ENCODE results near the gene PPP1R13B.
"Not testable (repeated sequence)": the region's sequence is repeated elsewhere in the genome, so short reads cannot be mapped to it uniquely, and the experiment has no call there.

PPP1R13B gene

GRCh38 chr14:103702095-103702494 lies 145.3 kb downstream of the PPP1R13B start:
- DNase-seq (ENCODE audit: low read depth in 2 of 2), result no peak

- DNase-seq (ENCODE audit: low read depth in 2 of 2), result no peak
These were observed 146.5 kb downstream of the PPP1R13B start for GRCh38 chr14:103700753-103701490.

GRCh38 chr14:103699901-103700752 lies 147.2 kb downstream of the PPP1R13B start:
- no peak for DNase-seq (ENCODE audit: low read depth in 2 of 2)

GRCh38 chr14:103699261-103699661 lies 148.1 kb downstream of the PPP1R13B start:
- no peak for DNase-seq (ENCODE audit: low read depth in 2 of 2)

- no peak for DNase-seq (ENCODE audit: low read depth in 2 of 2)
These were observed 148.8 kb downstream of the PPP1R13B start for GRCh38 chr14:103698380-103699260.

- no peak for DNase-seq (ENCODE audit: low read depth in 2 of 2)
These were observed 149.6 kb downstream of the PPP1R13B start for GRCh38 chr14:103697603-103698379.

GRCh38 chr14:103697206-103697602 lies 150.2 kb downstream of the PPP1R13B start:
- DNase-seq (ENCODE audit: low read depth in 2 of 2), result no peak

GRCh38 chr14:103696466-103697071 lies 150.8 kb downstream of the PPP1R13B start:
- DNase-seq (ENCODE audit: low read depth in 2 of 2), result no peak

GRCh38 chr14:103696070-103696402 lies 151.3 kb downstream of the PPP1R13B start:
- DNase-seq (ENCODE audit: low read depth in 2 of 2), result no peak

- DNase-seq (ENCODE audit: low read depth in 2 of 2), result no peak
These were observed 151.9 kb downstream of the PPP1R13B start for GRCh38 chr14:103695296-103696069.

- no peak for DNase-seq (ENCODE audit: low read depth in 2 of 2)
These were observed 152.8 kb downstream of the PPP1R13B start for GRCh38 chr14:103694572-103695026.

GRCh38 chr14:103693515-103693914 lies 153.9 kb downstream of the PPP1R13B start:
- no peak for DNase-seq (ENCODE audit: low read depth in 2 of 2)

- DNase-seq (ENCODE audit: low read depth in 2 of 2), result no peak
These were observed 154.5 kb downstream of the PPP1R13B start for GRCh38 chr14:103692871-103693270.

GRCh38 chr14:103692159-103692558 lies 155.2 kb downstream of the PPP1R13B start:
- DNase-seq (ENCODE audit: low read depth in 2 of 2), result no peak

- DNase-seq (ENCODE audit: low read depth in 2 of 2), result not testable (repeated sequence)
These were observed 155.7 kb downstream of the PPP1R13B start for GRCh38 chr14:103691655-103692054.

- no peak for DNase-seq (ENCODE audit: low read depth in 2 of 2)
These were observed 157.0 kb downstream of the PPP1R13B start for GRCh38 chr14:103690332-103690731.

GRCh38 chr14:103688906-103689902 lies 158.2 kb downstream of the PPP1R13B start:
- no peak for DNase-seq (ENCODE audit: low read depth in 2 of 2)

- DNase-seq (ENCODE audit: low read depth in 2 of 2), result no peak
These were observed 158.9 kb downstream of the PPP1R13B start for GRCh38 chr14:103688441-103688840.

- DNase-seq (ENCODE audit: low read depth in 2 of 2), result no peak
These were observed 159.7 kb downstream of the PPP1R13B start for GRCh38 chr14:103687712-103688111.

All from activated CD4-positive, alpha-beta T cell treated with anti-CD3 and anti-CD28 coated beads for 24 hours (primary cell).